ENCODE data around the gene SCYL1.

GRCh38 chr11:65562788-65563187, 37.9 kb downstream of the SCYL1 start:
- TF ChIP-seq CTCF (IDR thresholded peaks at IDR 0.05): no peak
- no peak for TF ChIP-seq POLR2A (IDR thresholded peaks at IDR 0.05)

All from tibial nerve (tissue), 3 donors.